ENCODE results near the gene CDADC1.

GRCh38 chr13:49246850-49247642 is 679 bp upstream of the CDADC1 start:
- TF ChIP-seq, protein P1, sequence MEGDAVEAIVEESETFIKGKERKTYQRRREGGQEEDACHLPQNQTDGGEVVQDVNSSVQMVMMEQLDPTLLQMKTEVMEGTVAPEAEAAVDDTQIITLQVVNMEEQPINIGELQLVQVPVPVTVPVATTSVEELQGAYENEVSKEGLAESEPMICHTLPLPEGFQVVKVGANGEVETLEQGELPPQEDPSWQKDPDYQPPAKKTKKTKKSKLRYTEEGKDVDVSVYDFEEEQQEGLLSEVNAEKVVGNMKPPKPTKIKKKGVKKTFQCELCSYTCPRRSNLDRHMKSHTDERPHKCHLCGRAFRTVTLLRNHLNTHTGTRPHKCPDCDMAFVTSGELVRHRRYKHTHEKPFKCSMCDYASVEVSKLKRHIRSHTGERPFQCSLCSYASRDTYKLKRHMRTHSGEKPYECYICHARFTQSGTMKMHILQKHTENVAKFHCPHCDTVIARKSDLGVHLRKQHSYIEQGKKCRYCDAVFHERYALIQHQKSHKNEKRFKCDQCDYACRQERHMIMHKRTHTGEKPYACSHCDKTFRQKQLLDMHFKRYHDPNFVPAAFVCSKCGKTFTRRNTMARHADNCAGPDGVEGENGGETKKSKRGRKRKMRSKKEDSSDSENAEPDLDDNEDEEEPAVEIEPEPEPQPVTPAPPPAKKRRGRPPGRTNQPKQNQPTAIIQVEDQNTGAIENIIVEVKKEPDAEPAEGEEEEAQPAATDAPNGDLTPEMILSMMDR (IDR thresholded peaks at IDR 0.05): no peak
- TF ChIP-seq POLR2AphosphoS5 (IDR thresholded peaks at IDR 0.05) (no peak), POLR2A (IDR thresholded peaks at IDR 0.05) (no peak)
